IMR-90 (cell line): ENCODE results near the gene CYS1. TPM values are rescaled to one million over a fixed set of nuclear protein-coding genes. Genes with fewer than 3 reads are reported as not detected.

Experiments
- ATAC-seq: fragments of 200-7000 bp; cut with Tn5 transposase; 2 replicates; pipeline ENCODE4 v1.9.1; 2020; ENCODE audit warnings: low read depth, mild to moderate bottlenecking, moderate library complexity
- BruUV-seq: library from RNA; stranded (reverse); fragments of 400-500 nt; replicated peaks from 2 replicates; lab custom pipeline; 2021; lab: Mats Ljungman, UMichigan
- CTCF ChIA-PET: fragments of 300-600 bp; formaldehyde crosslinking; extraction: SDS; loops from one replicate; lab custom pipeline; 2021; ENCODE audit warnings: antibody characterized with exemption; lab: Yijun Ruan, JAX
- POLR2A ChIA-PET: fragments of 300-600 bp; sonication (Branson Sonifier 250); formaldehyde crosslinking; loops from one replicate; lab custom pipeline; 2022; ENCODE audit warnings: antibody characterized with exemption; ENCODE audit not compliant: unreplicated experiment; lab: Charles Lee
- DNase-seq: peaks from one replicate; pipeline ENCODE4 v3.0.0; 2013
- H2AFZ ChIP-seq: replicated peaks from 2 replicates; pipeline ENCODE3; 2013; ENCODE audit warnings: low read length, mild to moderate bottlenecking; ENCODE audit not compliant: poor library complexity
- H2AK5ac ChIP-seq: 2 replicates; pipeline ENCODE4 v1.6.1; 2013; ENCODE audit warnings: low read depth, low read length, inconsistent platforms
- H2AK9ac ChIP-seq: replicated peaks from 2 replicates; pipeline ENCODE3; 2013; ENCODE audit warnings: mild to moderate bottlenecking, low read depth, low read length, moderate library complexity; ENCODE audit not compliant: poor library complexity
- H2BK120ac ChIP-seq: 2 replicates; pipeline ENCODE4 v1.6.1; 2013; ENCODE audit warnings: low read depth, low read length, inconsistent platforms
- H2BK15ac ChIP-seq: 3 replicates; pipeline ENCODE4 v1.6.1; 2013; ENCODE audit warnings: low read depth, low read length, inconsistent platforms
- H2BK20ac ChIP-seq: 2 replicates; pipeline ENCODE4 v1.6.1; 2013; ENCODE audit warnings: low read depth, mild to moderate bottlenecking, inconsistent platforms, low read length, moderate library complexity
- H2BK5ac ChIP-seq: 2 replicates; pipeline ENCODE4 v1.6.1; 2013; ENCODE audit warnings: mild to moderate bottlenecking, low read depth, low read length, inconsistent platforms; ENCODE audit not compliant: poor library complexity, severe bottlenecking
- H3K14ac ChIP-seq: replicated peaks from 2 replicates; pipeline ENCODE4 v1.6.1; 2013; ENCODE audit warnings: low read depth, low read length, inconsistent platforms
- H3K18ac ChIP-seq: 2 replicates; pipeline ENCODE4 v1.6.1; 2013; ENCODE audit warnings: low read depth, low read length, control low read depth
- H3K23ac ChIP-seq: 2 replicates; pipeline ENCODE4 v1.6.1; 2013; ENCODE audit warnings: low read depth, low read length, inconsistent platforms
- H3K27ac ChIP-seq: 2 replicates; pipeline ENCODE4 v1.5.1; 2013; ENCODE audit warnings: mild to moderate bottlenecking, control low read depth, low read length; ENCODE audit not compliant: insufficient read depth
- H3K27me3 ChIP-seq: 2 replicates; pipeline ENCODE4 v1.6.1; 2013; ENCODE audit warnings: low read length; ENCODE audit not compliant: control insufficient read depth, insufficient read depth
- H3K36me3 ChIP-seq: 2 replicates; pipeline ENCODE4 v1.6.1; 2013; ENCODE audit warnings: low read length, mixed read lengths; ENCODE audit not compliant: control insufficient read depth, insufficient read depth
- H3K4ac ChIP-seq: 2 replicates; pipeline ENCODE4 v1.6.1; 2013; ENCODE audit warnings: low read depth, low read length, inconsistent platforms
- H3K4me1 ChIP-seq: 2 replicates; pipeline ENCODE4 v1.6.1; 2013; ENCODE audit warnings: low read length, mixed read lengths; ENCODE audit not compliant: control insufficient read depth, insufficient read depth
- H3K4me2 ChIP-seq: 2 replicates; pipeline ENCODE4 v1.6.1; 2013; ENCODE audit warnings: low read depth, mild to moderate bottlenecking, control low read depth, low read length, moderate library complexity
- H3K4me3 ChIP-seq: 2 replicates; pipeline ENCODE4 v1.5.1; 2013; ENCODE audit warnings: low read depth, mild to moderate bottlenecking, control low read depth, low read length, moderate library complexity; ENCODE audit not compliant: insufficient read depth
- H3K56ac ChIP-seq: 2 replicates; pipeline ENCODE4 v1.6.1; 2013; ENCODE audit warnings: low read length, inconsistent platforms; ENCODE audit not compliant: insufficient read depth; ENCODE audit errors: extremely low read depth
- H3K79me1 ChIP-seq, 2 experiments: 2 replicates each; pipeline ENCODE4 v1.6.1; 2013; ENCODE audit warnings: low read length in 2 of 2, inconsistent platforms in 1 of 2, low read depth in 1 of 2
- H3K9ac ChIP-seq: 2 replicates; pipeline ENCODE4 v1.6.1; 2013; ENCODE audit warnings: low read depth, low read length, control low read depth
- H3K9me1 ChIP-seq: 2 replicates; pipeline ENCODE4 v1.6.1; 2013; ENCODE audit warnings: low read length, inconsistent platforms; ENCODE audit not compliant: insufficient read depth
- H3K9me3 ChIP-seq: 2 replicates; pipeline ENCODE4 v1.6.1; 2013; ENCODE audit warnings: low read length; ENCODE audit not compliant: control insufficient read depth, insufficient read depth
- H4K20me1 ChIP-seq: 2 replicates; pipeline ENCODE4 v1.6.1; 2013; ENCODE audit warnings: low read length, inconsistent platforms; ENCODE audit not compliant: insufficient read depth
- H4K5ac ChIP-seq: 2 replicates; pipeline ENCODE4 v1.6.1; 2013; ENCODE audit warnings: mild to moderate bottlenecking, low read depth, low read length, control low read depth
- H4K8ac ChIP-seq, 2 experiments: 2 replicates each; pipeline ENCODE4 v1.6.1; 2013; ENCODE audit warnings: low read depth in 2 of 2, low read length in 2 of 2, control low read depth in 1 of 2, inconsistent platforms in 1 of 2
- H4K91ac ChIP-seq: 2 replicates; pipeline ENCODE4 v1.6.1; 2013; ENCODE audit warnings: low read depth, low read length, inconsistent platforms; ENCODE audit not compliant: insufficient read depth
- BHLHE40 ChIP-seq: fragments of 150-350 bp; IDR thresholded peaks from 2 replicates; pipeline ENCODE4 v1.6.1; 2016; ENCODE audit warnings: mild to moderate bottlenecking, low read depth, low read length
- CEBPB ChIP-seq: IDR thresholded peaks from 2 replicates; pipeline ENCODE4 v1.6.1; 2012; ENCODE audit warnings: low read depth, low read length, improper control_type of control experiment
- CTCF ChIP-seq: conservative IDR thresholded peaks from 2 replicates; pipeline ENCODE4 v1.5.1; 2012; ENCODE audit warnings: mild to moderate bottlenecking, low read depth, low read length, improper control_type of control experiment
- ELK1 ChIP-seq: fragments of 150-350 bp; IDR thresholded peaks from 2 replicates; pipeline ENCODE4 v1.6.1; 2016; ENCODE audit warnings: low read depth, mild to moderate bottlenecking, low read length, moderate library complexity, borderline replicate concordance
- FOS ChIP-seq: fragments of 150-350 bp; IDR thresholded peaks from 2 replicates; pipeline ENCODE4 v1.6.1; 2016; ENCODE audit warnings: low read depth, low read length
- MAFK ChIP-seq: IDR thresholded peaks from 2 replicates; pipeline ENCODE4 v1.6.1; 2012; ENCODE audit warnings: low read depth, low read length, improper control_type of control experiment
- MAZ ChIP-seq: IDR thresholded peaks from 2 replicates; pipeline ENCODE4 v1.6.1; 2012; ENCODE audit warnings: low read depth, mild to moderate bottlenecking, low read length, improper control_type of control experiment, moderate library complexity, borderline replicate concordance
- NFE2L2 ChIP-seq: fragments of 150-350 bp; IDR thresholded peaks from 2 replicates; pipeline ENCODE4 v1.6.1; 2016; ENCODE audit warnings: low read depth, mild to moderate bottlenecking, low read length
- POLR2A ChIP-seq: IDR thresholded peaks from 2 replicates; pipeline ENCODE4 v1.6.1; 2012; ENCODE audit warnings: mild to moderate bottlenecking, low read depth, low read length
- RAD21 ChIP-seq: IDR thresholded peaks from 2 replicates; pipeline ENCODE4 v1.6.1; 2012; ENCODE audit warnings: low read length, improper control_type of control experiment
- RCOR1 ChIP-seq: IDR thresholded peaks from 2 replicates; pipeline ENCODE4 v1.6.1; 2012; ENCODE audit warnings: mild to moderate bottlenecking, low read length, improper control_type of control experiment; ENCODE audit not compliant: insufficient replicate concordance
- SMC3 ChIP-seq: fragments of 150-350 bp; IDR thresholded peaks from 2 replicates; pipeline ENCODE4 v1.6.1; 2016; ENCODE audit warnings: low read depth, mild to moderate bottlenecking, antibody characterized with exemption, low read length, moderate library complexity
- USF2 ChIP-seq: fragments of 150-350 bp; IDR thresholded peaks from 2 replicates; pipeline ENCODE4 v1.6.1; 2017; ENCODE audit warnings: mild to moderate bottlenecking, antibody characterized with exemption, low read length, low read depth
- WGBS, 2 experiments: methylation state at CpG; one replicate each; pipeline versions ENCODE4 v1.1.5 to v1.1.7; 2013; ENCODE audit warnings: missing lambda C conversion rate in 2 of 2; ENCODE audit not compliant: insufficient read length in 1 of 2; ENCODE audit errors: extremely low coverage in 2 of 2; 5-methylcytosine and 5-hydroxymethylcytosine counted together
- dilution Hi-C: fragments of 300-500 bp; cut with HindIII; formaldehyde crosslinking; loops from one replicate; pipeline ENCODE4 v1.14.3; 2018; ENCODE audit warnings: low sequenced_read_pairs; ENCODE audit not compliant: unreplicated experiment
- in situ Hi-C: fragments of 300-500 bp; cut with MboI; formaldehyde crosslinking; loops from 3 replicates; pipeline ENCODE4 v1.14.3; 2019; ENCODE audit warnings: low sequenced_read_pairs, inconsistent platforms, mixed read lengths
- intact Hi-C: fragments of 100-400 bp; cut with micrococcal nuclease; formaldehyde crosslinking; loops from 2 replicates; pipeline ENCODE4 v1.10.0; 2022
- polyA plus RNA-seq, 3 experiments: library from polyadenylated mRNA; depleted of rRNA; stranded (reverse); fragments of >200 nt; gene quantifications; 2 replicates each; pipeline ENCODE4 v1.2.3, GENCODE V29; 2012; ENCODE audit warnings: low replicate concordance in 1 of 3
- total RNA-seq: library from RNA; depleted of rRNA; stranded (reverse); fragments of >200 nt; gene quantifications from 2 replicates; pipeline ENCODE4 v1.2.3, GENCODE V29; 2012

The CYS1 gene
- total and polyA plus RNA-seq, 2 of the 4 experiments (the other 2 are of a cell fraction): under 0.01 to 0.12 TPM

- intact Hi-C loops (no loop called here), dilution Hi-C loops (no loop called here), in situ Hi-C loops (no loop called here)
- Histone ChIP-seq H4K20me1 (no peaks in the 10 kb centered on the region), H3K27ac (no peak overlapping the region), H3K9ac (no peak overlapping the region), H3K4me2 (no peak overlapping the region), H3K4ac (no peak overlapping the region), H3K79me1 (no peaks in the 10 kb centered on the region), H3K4me1 (peaks cover 2% of the 10 kb centered on the region; the same call in 1 of the 2 replicates), H4K91ac (no peak overlapping the region), H3K18ac (no peak overlapping the region), H3K4me3 (no peak overlapping the region), H3K9me1 (peaks cover 2% of the 10 kb centered on the region; the same call in 1 of the 2 replicates), H3K9me3 (no peaks in the 10 kb centered on the region; the same call in 1 of the 2 replicates), H2BK5ac (no peak overlapping the region), H2BK15ac (no peak overlapping the region), H4K5ac (no peak overlapping the region), H2BK20ac (no peak overlapping the region), H2AK9ac (no peak overlapping the region), H4K8ac (no peak overlapping the region), H3K56ac (no peak overlapping the region), H2AK5ac (no peak overlapping the region), H2AFZ (no peak overlapping the region), H3K36me3 (no peaks in the 10 kb centered on the region), H2BK120ac (no peak overlapping the region), H3K23ac (no peak overlapping the region), H3K27me3 (no peaks in the 10 kb centered on the region; the same call in 1 of the 2 replicates), H3K14ac (no peak overlapping the region)
- BruUV-seq: no TSS peak
- WGBS, 2 experiments: 85% methylated on average over 4 of the region's 6 CpGs; no CpG with 5 or more reads in 1 of the 2 experiments
- ChIA-PET CTCF (interaction anchor here (0.6 kb wide), 1 partner anchor 14 kb away, joined by 3 read pairs; no protein-coding TSS in a partner anchor), POLR2A (interaction anchor here (0.6 kb wide), 1 partner anchor 553 kb away, joined by 4 read pairs; no protein-coding TSS in a partner anchor)
- TF ChIP-seq MAFK (no peak), RCOR1 (no peak), NFE2L2 (no peak), USF2 (no peak), SMC3 (no peak), CTCF (no peak), CEBPB (no peak), RAD21 (no peak), BHLHE40 (no peak), MAZ (no peak), POLR2A (no peak), FOS (no peak), ELK1 (no peak)
- DNase-seq (no peak), ATAC-seq (no peak)
These were observed 23.0 kb upstream of the CYS1 start for GRCh38 chr2:10103179-10103578.
